Fibroblast of lung (primary cell): ENCODE results near the gene ACLY.

ENCODE experiments used
- CTCF ChIP-seq, 2 donors: IDR thresholded peaks in 1 of 2; conservative IDR thresholded peaks in 1 of 2; 1 replicate in 1 of 2; 2 replicates in 1 of 2; pipeline ENCODE4 v1.5.1; 2011 to 2012; ENCODE audit warnings: low read length in 2 of 2, control low read depth in 1 of 2, inconsistent platforms in 1 of 2, low read depth in 1 of 2, mild to moderate bottlenecking in 1 of 2
- EZH2 ChIP-seq: IDR thresholded peaks from 2 replicates; pipeline ENCODE4 v1.5.1; 2012; ENCODE audit warnings: low read length, control low read depth, mild to moderate bottlenecking; ENCODE audit errors: missing control alignments

- TF ChIP-seq CTCF (conservative IDR thresholded peaks at IDR 0.05 in 1 of 2, IDR thresholded peaks at IDR 0.05 in 1 of 2; ENCODE audit: low read depth in 1 of 2, low read length in 2 of 2) (no peak), EZH2 (no peak)
Measured at GRCh38 chr17:41966463-41967140, 47.9 kb upstream of the ACLY start, which contains the start of gene CNP.
